ENCODE data around the gene REX1BD.
"Not testable (repeated sequence)": the region's sequence is repeated elsewhere in the genome, so short reads cannot be mapped to it uniquely, and the experiment has no call there.

Gene REX1BD

GRCh38 chr19:18577365-18577914 lies 11.2 kb upstream of the REX1BD start:
- no peak for DNase-seq (ENCODE audit: low spot score)

DNA sequence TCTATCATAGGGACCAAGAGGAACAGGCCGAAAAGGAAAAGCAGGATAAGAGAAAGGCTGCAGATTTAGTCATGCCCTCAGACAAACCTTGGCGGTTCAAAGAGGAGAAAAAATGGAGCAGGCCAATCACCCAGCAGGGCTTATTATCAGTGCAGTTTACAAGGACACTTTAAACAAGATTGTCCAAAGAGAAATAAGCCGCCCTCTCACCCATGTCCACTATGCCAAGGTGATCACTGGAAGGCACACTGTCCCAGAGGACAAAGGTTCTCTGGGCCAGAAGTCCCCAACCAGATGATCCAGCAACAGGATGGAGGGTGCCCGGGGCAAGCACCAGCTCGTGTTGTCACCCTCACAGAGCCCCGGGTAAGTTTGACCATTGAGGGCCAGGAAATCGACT lies 8.3 kb upstream of the REX1BD start:
- DNase-seq (ENCODE audit: low spot score) = no peak

DNA sequence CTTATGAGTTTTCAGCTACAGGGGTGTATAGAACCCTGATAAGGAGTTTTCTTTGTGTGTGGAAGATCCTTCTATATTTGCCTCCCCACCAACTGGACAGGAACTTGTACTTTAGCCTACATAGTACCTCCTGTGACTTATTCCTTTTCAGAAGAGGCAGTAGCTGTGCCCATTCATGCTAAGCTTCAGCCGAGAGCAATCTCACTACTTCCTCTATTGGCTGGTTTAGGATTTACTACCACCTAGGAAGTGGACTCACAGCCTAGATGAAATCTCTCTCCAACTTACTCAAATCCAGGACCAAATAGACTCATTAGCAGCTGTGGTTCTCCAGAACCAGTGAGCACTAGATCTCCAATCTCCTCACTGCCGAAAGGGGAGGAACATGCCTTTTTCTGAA lies 2.3 kb upstream of the REX1BD start:
- DNase-seq (ENCODE audit: low spot score) = no peak

DNA sequence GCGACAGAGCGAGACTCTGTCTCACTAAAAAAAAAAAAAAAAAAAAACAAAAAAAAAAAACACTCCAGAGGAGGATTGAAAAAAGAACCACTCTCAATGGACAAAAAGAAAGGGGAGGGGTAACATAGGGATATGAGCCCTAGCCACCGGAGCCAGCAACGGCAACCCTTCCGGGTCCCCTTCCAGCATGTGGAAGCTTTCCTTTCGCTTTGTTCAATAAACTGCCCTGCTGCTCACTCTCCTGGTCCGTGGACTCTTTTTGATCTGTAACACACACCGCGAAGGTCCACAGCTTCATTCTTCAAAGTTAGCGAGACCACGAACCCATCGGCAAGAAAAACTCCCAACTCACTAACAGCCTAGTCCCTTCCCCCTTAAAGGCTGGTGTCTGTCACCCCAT lies 1.0 kb upstream of the REX1BD start:
- no peak for DNase-seq (ENCODE audit: low spot score)

- DNase-seq (ENCODE audit: low spot score) = no peak
Observed at GRCh38 chr19:18587962-18588610, 512 bp upstream of the REX1BD start.

GRCh38 chr19:18589380-18590272 lies 1.0 kb downstream of the REX1BD start:
- DNase-seq (ENCODE audit: low spot score) = no peak

DNA sequence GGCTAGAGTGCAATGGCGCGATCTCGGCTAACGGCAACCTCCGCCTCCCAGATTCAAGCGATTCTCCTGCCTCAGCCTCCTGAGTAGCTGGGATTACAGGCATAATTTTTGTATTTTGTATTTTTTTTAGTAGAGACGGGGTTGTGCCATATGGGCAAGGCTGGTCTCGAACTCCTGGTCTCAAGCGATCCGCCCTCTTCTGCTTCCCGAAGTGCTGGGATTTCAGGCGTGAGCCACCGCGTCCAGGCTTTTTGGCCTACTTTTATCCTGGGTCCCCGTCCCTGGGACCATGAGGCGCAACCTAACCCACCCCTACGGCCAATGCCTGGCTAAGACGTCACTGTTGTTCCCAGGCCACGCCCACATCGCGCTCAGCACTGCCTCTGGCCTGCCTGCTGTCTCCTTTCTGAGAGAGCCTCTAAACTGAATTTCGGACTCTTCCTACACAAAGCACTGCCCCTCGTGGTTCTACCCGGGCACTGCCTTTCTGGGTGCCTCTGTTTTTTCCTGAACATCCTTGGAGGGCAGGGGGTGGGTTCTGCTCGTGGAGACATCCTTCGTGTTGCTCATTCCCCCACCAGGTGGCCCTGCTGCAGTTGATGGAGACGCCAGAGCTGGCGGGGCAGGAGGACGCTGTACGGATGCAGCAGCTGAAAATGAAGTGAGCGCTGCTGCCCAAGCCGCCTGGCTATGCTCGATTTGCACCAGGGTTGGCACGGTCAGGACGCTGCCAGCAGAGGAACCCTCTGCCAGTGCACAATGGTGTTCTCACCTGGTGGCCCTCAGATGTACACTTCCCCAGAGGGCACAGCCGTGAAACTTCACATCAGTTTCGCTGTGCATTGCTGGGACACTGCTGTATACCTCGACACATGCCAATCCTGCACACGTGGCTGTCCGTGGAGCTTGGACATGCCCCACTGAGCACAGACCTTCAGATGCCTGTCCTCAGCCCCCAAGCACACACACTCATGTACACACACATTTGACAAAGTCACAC lies 2.0 kb downstream of the REX1BD start:
- peak; percentile 87 for DNase-seq (ENCODE audit: low spot score)

DNA sequence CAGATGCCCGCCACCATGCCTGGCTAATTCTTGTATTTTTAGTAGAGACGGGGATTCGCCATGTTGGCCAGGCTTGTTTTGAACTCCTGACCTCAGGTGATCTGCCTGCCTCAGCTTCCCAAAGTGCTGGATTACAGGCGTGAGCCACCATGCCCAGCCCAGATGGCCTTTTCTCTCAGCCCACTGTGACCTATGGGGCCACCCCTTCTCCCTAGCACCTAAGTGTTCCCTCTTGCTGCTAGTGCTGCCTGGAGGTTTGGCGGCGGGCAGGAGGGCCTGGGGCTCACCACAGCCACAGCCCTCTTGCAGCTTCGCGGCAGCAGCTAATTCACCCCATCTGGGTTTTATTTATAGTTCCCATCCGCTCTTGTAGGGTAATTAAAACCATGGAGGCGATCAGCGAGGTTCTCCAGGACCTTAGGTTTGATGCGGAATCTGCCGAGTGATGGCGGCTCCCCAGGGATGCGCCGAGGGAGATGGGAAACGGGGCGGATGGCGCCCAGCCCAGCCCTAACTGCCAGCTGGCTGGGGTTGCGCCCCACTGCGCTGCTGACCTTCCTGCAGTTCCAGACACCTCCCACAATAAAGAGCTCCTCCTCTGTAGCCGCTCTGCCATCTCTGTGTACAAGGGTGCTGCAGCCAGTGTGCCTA lies 3.3 kb downstream of the REX1BD start:
- DNase-seq (ENCODE audit: low spot score) = no peak

- not testable (repeated sequence) for DNase-seq (ENCODE audit: low spot score)
Observed at GRCh38 chr19:18592732-18593131, 4.1 kb downstream of the REX1BD start.

- DNase-seq (ENCODE audit: low spot score) = no peak
Observed at GRCh38 chr19:18593367-18594095, 4.9 kb downstream of the REX1BD start.

- peak; percentile 49 for DNase-seq (ENCODE audit: low spot score)
Observed at GRCh38 chr19:18594096-18594823, 5.7 kb downstream of the REX1BD start.

GRCh38 chr19:18594824-18595373 lies 6.3 kb downstream of the REX1BD start:
- DNase-seq (ENCODE audit: low spot score) = no peak

DNA sequence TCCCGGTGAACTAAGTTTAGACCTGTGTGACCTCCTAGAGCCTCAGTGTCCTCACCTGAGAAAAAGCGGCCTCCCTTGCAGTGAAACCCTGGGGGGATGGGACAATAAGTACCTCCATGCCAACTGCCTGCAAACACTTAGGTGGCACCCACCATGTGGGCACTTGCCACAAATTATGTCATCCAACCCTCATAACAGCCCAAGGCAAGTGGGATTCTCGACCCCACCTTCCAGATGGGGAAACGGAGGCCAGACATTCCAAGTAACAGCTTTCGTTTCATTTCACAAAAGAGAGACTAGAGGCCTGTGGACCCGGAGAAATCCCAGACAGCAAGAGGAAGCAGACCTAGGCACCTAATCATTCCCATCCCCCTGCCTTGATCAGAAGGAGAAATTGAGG lies 6.9 kb downstream of the REX1BD start:
- DNase-seq (ENCODE audit: low spot score) = no peak

DNA sequence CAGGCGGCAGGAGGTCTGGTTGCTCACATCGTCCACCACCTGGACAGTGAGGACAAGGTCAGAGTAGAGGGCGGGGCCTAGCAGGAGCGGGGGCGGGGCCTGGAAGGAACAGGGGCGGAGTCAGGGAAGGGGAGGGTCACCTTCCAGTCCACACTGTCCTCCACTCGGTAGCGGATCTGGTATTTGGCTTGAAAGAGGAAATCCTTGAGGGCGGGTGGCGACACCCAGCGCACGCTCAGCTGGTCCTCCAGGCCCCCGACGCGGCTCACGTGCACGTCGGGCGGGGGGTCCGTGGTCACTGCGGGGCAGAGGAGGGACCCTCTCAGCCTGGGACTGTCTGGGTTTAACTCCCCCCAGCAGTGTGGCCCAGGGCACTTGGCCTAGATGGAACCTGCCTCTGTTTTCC lies 8.2 kb downstream of the REX1BD start:
- DNase-seq (ENCODE audit: low spot score) = no peak

DNA sequence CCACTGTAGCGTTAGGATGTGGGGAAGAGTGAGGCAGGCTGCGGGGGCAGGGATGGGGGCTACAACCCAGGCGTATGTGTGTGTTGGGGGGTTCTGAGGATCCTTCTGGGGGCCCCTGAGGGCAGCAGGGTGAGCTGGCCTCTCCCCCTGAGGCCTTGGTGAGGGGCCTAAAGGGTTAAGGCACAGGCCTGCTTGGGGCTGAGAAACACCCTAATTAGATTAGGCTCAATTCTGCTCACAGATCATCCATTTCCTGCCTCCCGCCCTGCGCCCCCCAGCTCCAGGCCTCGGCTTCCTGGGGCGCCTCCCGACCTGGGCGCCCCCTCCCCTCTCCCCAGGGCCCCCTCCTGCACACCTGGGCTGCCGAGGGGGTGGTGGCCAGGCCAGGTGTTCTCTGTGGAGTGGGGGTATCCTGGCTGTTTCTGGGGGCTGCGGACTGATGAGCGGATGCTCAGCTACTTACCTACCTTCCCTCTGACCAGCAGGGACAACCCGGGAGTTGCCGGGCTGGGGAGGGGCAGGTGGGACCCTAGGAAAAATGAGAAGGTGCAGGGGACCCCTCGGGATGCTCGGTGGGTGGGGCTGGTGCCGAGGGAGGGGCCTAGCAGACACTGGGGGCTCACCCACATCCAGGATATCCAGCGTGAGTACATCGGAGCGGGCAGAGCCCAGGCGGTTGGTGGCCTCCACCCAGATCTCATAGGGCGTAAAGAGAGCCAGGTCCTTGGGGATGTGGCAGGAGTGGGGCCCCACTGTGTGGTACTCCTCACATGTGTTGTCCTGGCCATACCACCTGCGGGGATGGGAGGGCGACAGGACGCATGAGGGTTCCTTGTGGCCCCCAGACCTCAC lies 9.4 kb downstream of the REX1BD start:
- no peak for DNase-seq (ENCODE audit: low spot score)

DNA sequence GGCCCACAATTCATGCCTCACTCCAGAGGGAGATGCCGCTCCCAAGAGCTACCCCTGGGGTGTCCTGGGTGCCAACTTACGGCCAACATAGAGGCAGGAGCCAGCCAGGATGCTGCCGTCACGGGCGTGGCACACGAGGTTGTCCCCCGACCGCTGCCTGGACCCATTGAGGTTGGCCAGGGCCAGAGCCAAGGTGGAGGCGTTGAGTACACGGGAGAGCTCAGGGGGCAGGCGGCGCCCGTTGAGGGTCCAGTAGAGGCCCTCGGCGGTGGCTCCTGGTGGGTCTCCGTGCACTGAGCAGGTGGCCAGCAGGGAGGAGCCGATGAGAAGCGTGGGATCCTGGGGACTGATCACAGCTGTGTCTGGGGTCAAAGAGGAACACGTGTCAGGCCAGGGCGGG lies 10.9 kb downstream of the REX1BD start:
- no peak for DNase-seq (ENCODE audit: low spot score)

DNA sequence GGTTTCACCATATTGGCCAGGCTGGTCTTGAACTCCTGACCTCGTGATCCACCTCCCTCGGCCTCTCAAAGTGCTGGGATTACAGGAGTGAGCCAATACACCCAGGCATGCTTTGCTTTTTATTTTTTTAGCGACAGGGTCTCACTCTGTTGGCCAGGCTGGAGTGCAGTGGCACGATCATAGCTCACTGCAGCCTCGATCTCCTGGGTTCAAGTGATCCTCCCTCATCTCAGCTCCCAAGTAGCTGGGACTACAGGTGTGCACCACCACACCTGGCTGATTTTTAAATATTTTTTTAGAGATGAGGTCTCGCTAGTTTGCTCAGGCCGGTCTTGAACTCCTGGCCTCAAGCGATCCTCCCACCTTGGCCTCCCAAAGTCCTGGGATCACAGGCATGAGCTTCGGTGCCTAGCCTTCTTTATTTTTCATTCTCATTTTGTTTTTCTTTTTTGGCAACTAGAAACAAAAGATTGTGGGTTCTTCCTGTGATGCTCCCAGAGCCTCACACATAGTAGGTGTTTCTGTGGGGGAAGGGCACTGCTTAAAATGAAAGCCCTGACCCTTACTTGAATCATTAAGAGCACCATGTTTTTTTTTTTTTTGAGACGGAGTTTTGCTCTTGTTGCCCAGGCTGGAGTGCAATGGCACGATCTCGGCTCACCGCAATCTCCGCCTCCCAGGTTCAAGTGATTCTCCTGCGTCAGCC lies 12.2 kb downstream of the REX1BD start:
- not testable (repeated sequence) for DNase-seq (ENCODE audit: low spot score)

- DNase-seq (ENCODE audit: low spot score) = no peak
Observed at GRCh38 chr19:18601875-18602274, 13.3 kb downstream of the REX1BD start.
